ENCODE data around the gene CISH.

Gene CISH

DNA sequence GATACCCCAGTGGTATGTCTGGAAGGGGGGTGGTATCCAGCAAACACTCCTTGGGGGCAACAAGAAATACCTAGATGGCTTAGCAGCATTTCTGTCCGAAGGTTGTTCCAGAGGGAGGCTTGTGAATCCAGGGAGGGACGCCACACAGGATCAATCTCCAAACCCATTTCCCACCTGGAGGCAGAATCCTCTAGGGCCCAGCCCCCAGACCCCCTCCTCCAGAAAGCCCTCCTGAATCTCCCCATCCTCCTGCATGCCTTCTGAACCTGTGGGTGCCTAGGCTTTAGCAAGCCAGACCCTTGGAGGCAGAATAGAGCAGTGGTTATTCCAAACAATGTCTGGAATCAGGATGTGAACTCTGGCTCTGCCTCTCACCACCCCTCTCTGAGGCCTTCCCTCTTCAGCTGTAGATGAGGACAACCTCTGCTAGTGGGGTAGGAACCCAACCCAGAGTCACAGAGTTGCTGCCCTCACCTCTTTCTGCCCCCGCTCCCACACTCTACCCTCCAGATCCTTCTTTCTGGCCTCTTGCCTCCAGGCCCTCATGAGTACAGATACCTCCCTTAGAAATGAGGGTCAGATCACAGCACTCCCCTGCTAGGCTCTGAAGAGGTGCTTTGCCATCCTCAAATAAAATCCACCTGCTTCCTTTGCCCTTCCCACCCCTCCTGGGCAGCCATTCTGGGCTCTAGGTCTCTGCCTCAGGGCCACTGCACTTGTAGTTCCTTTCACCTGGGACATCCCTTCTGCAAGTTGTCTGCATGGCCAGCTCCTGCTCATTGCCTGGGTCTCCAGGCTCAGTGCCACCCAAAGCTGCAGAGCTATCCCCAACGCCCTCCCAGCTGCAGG lies 8.1 kb downstream of the CISH start:
- TF ChIP-seq, protein P1, sequence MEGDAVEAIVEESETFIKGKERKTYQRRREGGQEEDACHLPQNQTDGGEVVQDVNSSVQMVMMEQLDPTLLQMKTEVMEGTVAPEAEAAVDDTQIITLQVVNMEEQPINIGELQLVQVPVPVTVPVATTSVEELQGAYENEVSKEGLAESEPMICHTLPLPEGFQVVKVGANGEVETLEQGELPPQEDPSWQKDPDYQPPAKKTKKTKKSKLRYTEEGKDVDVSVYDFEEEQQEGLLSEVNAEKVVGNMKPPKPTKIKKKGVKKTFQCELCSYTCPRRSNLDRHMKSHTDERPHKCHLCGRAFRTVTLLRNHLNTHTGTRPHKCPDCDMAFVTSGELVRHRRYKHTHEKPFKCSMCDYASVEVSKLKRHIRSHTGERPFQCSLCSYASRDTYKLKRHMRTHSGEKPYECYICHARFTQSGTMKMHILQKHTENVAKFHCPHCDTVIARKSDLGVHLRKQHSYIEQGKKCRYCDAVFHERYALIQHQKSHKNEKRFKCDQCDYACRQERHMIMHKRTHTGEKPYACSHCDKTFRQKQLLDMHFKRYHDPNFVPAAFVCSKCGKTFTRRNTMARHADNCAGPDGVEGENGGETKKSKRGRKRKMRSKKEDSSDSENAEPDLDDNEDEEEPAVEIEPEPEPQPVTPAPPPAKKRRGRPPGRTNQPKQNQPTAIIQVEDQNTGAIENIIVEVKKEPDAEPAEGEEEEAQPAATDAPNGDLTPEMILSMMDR (conservative IDR thresholded peaks at IDR 0.05; ENCODE audit: low read depth) = no peak
- ChIA-PET POLR2A (ENCODE audit: low non-redundant PET) (no interaction called here), CTCF (no interaction called here)
- peak overlapping the region; percentile 99 for H3K27ac ChIP-seq
- DNase-seq (ENCODE audit: low spot score) = no peak

DNA sequence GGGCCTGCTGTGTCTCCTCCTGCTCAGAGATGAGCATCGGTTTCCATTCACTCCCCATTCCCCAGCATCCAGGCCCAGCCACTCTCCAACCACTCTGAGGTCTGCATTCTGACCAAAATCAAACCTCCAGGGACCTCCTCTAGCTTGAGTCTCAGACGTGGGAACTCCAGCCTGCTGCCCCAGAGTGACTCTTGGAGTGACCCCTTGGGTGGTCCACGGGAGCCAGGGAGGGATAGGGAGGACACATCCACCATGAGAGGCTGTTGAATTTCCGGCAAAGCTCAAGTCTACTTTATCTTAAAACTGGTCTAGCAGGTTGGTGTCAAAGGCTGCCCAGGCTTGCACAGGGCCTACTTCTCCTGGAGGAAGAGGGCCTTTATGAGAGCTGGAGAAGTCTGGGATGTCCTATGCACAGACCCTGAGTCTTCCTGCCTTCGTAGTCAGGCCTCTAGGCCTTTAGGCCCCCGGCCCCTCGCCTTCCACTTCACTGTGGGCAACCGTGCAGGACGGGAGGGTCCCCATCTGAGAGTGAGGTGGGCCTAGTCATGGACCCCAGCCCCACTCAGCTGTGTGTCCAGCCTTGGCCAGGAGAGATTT lies 8.9 kb downstream of the CISH start:
- CTCF ChIA-PET = interaction anchor here (1.3 kb wide), 1 partner anchor 13 kb away, joined by 5 read pairs; no protein-coding TSS in a partner anchor
- H3K27ac ChIP-seq = peak overlapping the region; percentile 99
- TF ChIP-seq, protein P1 (conservative IDR thresholded peaks at IDR 0.05; ENCODE audit: low read depth) = no peak
- POLR2A ChIA-PET (ENCODE audit: low non-redundant PET) = no interaction called here
- DNase-seq (ENCODE audit: low spot score) = no peak

GRCh38 chr3:50600841-50601591 lies 10.6 kb downstream of the CISH start:
- CTCF ChIA-PET = no interaction called here
- POLR2A ChIA-PET (ENCODE audit: low non-redundant PET) = interaction anchor here (0.7 to 1.3 kb wide), 2 partner anchors 9 to 32 kb away, joined by 4 read pairs; partner anchors contain the start of gene HEMK1
- TF ChIP-seq, protein P1 (conservative IDR thresholded peaks at IDR 0.05; ENCODE audit: low read depth) = no peak
- peak; percentile 87 for DNase-seq (ENCODE audit: low spot score)
- peak overlapping the region; percentile 99 for H3K27ac ChIP-seq

GRCh38 chr3:50600141-50600753 lies 11.3 kb downstream of the CISH start:
- POLR2A ChIA-PET (ENCODE audit: low non-redundant PET) = no interaction called here
- no peak for DNase-seq (ENCODE audit: low spot score)
- TF ChIP-seq, protein P1 (conservative IDR thresholded peaks at IDR 0.05; ENCODE audit: low read depth) = no peak
- CTCF ChIA-PET = no interaction called here
- H3K27ac ChIP-seq = peak overlapping the region; percentile 99

GRCh38 chr3:50599716-50600118 lies 11.9 kb downstream of the CISH start:
- ChIA-PET POLR2A (ENCODE audit: low non-redundant PET) (no interaction called here), CTCF (no interaction called here)
- TF ChIP-seq, protein P1 (conservative IDR thresholded peaks at IDR 0.05; ENCODE audit: low read depth) = no peak
- DNase-seq (ENCODE audit: low spot score) = no peak
- peak overlapping the region; percentile 99 for H3K27ac ChIP-seq

- DNase-seq (ENCODE audit: low spot score) = no peak
These were observed 12.4 kb downstream of the CISH start for GRCh38 chr3:50599115-50599715.

More at GRCh38 chr3:50599115-50599715, 12.4 kb downstream of the CISH start:
- TF ChIP-seq, protein P1 (conservative IDR thresholded peaks at IDR 0.05; ENCODE audit: low read depth) = no peak
- peak overlapping the region; percentile 99 for H3K27ac ChIP-seq
- POLR2A ChIA-PET (ENCODE audit: low non-redundant PET) = no interaction called here
- CTCF ChIA-PET = no interaction called here
